Measurements from ENCODE around the gene ZPR1. TPM values are rescaled to one million over a fixed set of nuclear protein-coding genes. Genes with fewer than 3 reads are reported as not detected.

ZPR1 gene
- total RNA-seq, 2 experiments from 2014 or later = 89.9 TPM

DNA sequence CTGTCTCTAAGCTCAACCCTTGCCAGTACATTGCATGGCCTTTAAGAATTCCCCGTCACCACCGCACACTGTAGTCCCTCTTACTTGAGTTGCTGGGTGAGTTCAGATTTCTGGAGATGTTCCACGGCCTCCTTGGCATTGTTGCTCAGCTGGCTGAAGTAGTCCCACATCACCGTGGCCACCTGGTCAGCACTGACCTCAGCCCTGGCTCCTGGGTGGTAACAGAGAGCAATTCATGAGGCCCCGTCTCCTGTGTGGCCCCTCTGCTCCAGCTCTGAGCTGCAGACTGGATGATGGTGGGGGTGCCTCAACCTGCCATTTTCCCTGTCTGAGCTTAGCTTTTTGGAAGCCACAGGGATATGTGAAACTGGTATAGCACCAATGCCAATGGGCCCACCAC is 34.8 kb upstream of the ZPR1 start:
- no peaks in the 10 kb centered on the region for H3K27me3 Mint-ChIP-seq
- no peaks in the 10 kb centered on the region for H3K4me1 Mint-ChIP-seq (ENCODE audit: low read depth)
- H3K9me3 Mint-ChIP-seq = no peaks in the 10 kb centered on the region
- TF ChIP-seq, protein P1, sequence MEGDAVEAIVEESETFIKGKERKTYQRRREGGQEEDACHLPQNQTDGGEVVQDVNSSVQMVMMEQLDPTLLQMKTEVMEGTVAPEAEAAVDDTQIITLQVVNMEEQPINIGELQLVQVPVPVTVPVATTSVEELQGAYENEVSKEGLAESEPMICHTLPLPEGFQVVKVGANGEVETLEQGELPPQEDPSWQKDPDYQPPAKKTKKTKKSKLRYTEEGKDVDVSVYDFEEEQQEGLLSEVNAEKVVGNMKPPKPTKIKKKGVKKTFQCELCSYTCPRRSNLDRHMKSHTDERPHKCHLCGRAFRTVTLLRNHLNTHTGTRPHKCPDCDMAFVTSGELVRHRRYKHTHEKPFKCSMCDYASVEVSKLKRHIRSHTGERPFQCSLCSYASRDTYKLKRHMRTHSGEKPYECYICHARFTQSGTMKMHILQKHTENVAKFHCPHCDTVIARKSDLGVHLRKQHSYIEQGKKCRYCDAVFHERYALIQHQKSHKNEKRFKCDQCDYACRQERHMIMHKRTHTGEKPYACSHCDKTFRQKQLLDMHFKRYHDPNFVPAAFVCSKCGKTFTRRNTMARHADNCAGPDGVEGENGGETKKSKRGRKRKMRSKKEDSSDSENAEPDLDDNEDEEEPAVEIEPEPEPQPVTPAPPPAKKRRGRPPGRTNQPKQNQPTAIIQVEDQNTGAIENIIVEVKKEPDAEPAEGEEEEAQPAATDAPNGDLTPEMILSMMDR (IDR thresholded peaks at IDR 0.05) = no peak
- no peak overlapping the region for H3K4me3 Mint-ChIP-seq
- ChIA-PET CTCF (interaction anchor here (0.8 to 1.7 kb wide), 4 partner anchors 10 to 90 kb away, joined by 3 to 8 read pairs (median 4); partner anchors contain the start of gene APOA5), POLR2A (interaction anchor here (1.0 to 1.8 kb wide), 2 partner anchors 8 to 13 kb away, joined by 3 to 4 read pairs; no protein-coding TSS in a partner anchor)
- no peak overlapping the region for H3K27ac Mint-ChIP-seq
- DNase-seq (no peak), ATAC-seq (no peak)
- intact Hi-C loops (cut with micrococcal nuclease) = no loop called here
- H3K36me3 Mint-ChIP-seq (ENCODE audit: low read depth) = no peaks in the 10 kb centered on the region

DNA sequence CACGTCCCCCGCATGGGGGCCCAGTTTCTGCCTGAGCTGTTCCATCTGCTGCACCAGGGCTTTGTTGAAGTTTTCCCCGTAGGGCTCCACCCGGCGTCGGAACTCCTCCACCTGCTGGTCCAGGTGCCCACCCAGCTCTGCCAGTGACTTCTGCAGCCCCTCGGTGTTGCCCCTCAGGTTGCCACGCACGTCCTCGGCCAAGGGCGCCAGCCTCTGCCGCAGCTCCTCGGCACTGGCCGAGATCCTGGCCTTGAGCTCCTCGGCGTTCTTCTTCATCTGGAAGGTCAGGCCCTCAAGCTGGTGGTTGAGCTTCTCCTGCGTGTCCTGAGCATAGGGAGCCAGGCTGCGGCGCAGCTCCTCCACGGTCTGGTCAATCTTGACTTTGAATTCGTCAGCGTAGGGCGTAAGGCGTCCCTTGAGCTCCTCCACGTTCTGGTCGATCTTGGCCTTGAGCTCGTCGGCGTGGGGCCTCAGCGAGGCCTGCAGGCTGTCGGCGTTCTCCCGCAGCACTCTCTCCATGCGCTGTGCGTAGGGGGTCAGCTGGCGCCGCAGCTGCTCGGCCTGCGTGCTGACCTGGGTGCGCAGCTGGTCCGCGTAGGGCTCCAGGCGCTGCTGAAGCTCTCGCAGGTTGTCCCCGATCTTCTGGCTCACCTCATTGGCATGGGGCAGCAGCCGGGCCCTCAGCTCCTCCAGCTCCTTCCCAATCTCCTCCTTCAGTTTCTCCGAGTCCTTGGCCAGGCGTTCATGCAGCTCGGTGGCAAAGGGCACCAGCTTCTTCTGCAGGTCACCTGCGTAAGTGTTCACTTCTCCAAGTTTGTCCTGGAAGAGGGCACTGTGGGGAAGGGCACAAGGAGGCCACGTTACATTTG is 33.5 kb upstream of the ZPR1 start:
- Mint-ChIP-seq H3K36me3 (ENCODE audit: low read depth) (no peaks in the 10 kb centered on the region), H3K27me3 (no peaks in the 10 kb centered on the region), H3K4me1 (ENCODE audit: low read depth) (no peaks in the 10 kb centered on the region), H3K4me3 (no peak overlapping the region), H3K9me3 (no peaks in the 10 kb centered on the region), H3K27ac (no peak overlapping the region)
- intact Hi-C loops (cut with micrococcal nuclease) = no loop called here
- POLR2A ChIA-PET = interaction anchor here (1.0 to 1.8 kb wide), 2 partner anchors 14 kb away, joined by 3 to 4 read pairs; no protein-coding TSS in a partner anchor
- ATAC-seq (no peak), DNase-seq (no peak)
- CTCF ChIA-PET = interaction anchor here (0.8 to 1.7 kb wide), 5 partner anchors 8 to 284 kb away, joined by 3 to 8 read pairs (median 3); partner anchors contain the start of gene APOA5
- TF ChIP-seq, protein P1 (IDR thresholded peaks at IDR 0.05) = no peak

DNA sequence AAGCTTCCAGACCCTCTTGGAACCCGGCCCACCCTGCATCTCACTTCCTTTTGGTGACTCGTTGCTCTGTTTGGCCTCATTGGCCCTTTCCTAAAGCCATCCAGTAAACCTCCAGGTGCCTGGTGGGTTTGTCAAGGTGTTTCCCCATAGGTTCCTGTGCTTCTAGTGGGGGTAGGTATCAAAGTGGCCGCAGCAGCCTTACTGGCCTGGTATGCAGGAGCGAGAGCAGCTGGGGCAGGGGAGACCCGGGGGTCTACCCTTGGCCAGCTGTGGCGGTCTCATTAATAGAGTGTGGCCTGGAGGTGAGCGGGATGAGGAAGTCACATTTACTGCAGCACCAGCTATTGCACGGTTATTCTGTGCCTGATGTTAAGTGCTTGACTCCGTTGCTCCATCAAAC is 31.2 kb upstream of the ZPR1 start:
- ATAC-seq (no peak), DNase-seq (no peak)
- Mint-ChIP-seq H3K9me3 (no peaks in the 10 kb centered on the region), H3K4me3 (no peak overlapping the region), H3K4me1 (ENCODE audit: low read depth) (no peaks in the 10 kb centered on the region), H3K27me3 (no peaks in the 10 kb centered on the region), H3K36me3 (ENCODE audit: low read depth) (no peaks in the 10 kb centered on the region), H3K27ac (no peak overlapping the region)
- TF ChIP-seq, protein P1 (IDR thresholded peaks at IDR 0.05) = no peak
- ChIA-PET POLR2A (interaction anchor here (0.6 kb wide), 1 partner anchor 18 kb away, joined by 3 read pairs; the partner anchor contains the start of gene APOA1), CTCF (no interaction called here)
- intact Hi-C loops (cut with micrococcal nuclease) = no loop called here

DNA sequence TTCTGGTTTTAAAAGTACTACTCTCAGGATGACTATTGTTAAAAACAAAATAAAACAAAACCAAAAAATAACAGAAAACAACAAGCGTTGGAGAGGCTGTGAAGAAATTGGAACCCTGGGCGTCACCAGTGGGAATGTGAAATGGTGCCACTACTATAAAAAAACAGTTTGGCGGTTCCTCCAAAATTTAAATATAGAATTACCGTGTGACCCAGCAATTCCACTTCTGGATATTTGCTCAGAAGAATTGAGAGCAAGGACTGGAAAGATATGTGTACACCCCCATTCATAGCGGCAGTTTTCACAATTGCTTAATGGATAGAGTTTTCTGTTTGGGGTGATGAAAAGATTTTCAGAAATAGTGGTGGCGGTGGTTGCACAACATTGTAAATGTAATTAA is 26.7 kb upstream of the ZPR1 start:
- ATAC-seq = no peak

More for the DNA sequence above, 26.7 kb upstream of the ZPR1 start:
- no peak for DNase-seq
- no peaks in the 10 kb centered on the region for H3K9me3 Mint-ChIP-seq
- intact Hi-C loops (cut with micrococcal nuclease) = no loop called here
- no peak overlapping the region for H3K4me3 Mint-ChIP-seq
- ChIA-PET CTCF (no interaction called here), POLR2A (no interaction called here)
- no peaks in the 10 kb centered on the region for H3K27me3 Mint-ChIP-seq
- no peak overlapping the region for H3K27ac Mint-ChIP-seq
- TF ChIP-seq, protein P1 (IDR thresholded peaks at IDR 0.05) = no peak
- no peaks in the 10 kb centered on the region for H3K36me3 Mint-ChIP-seq (ENCODE audit: low read depth)
- H3K4me1 Mint-ChIP-seq (ENCODE audit: low read depth) = no peaks in the 10 kb centered on the region
